NB4 (cell line): ENCODE results near the gene BACH2.

Experiments
- DNase-seq: peaks from one replicate; pipeline ENCODE4 v3.0.0; 2010; ENCODE audit warnings: low read depth
- H3K4me3 ChIP-seq: one replicate; pipeline ENCODE4 v1.5.1; 2011; ENCODE audit warnings: mild to moderate bottlenecking, low read depth, low read length, moderate library complexity
- CTCF ChIP-seq: IDR thresholded peaks from one replicate; pipeline ENCODE4 v1.5.1; 2012; ENCODE audit warnings: low read depth, low read length
- MAX ChIP-seq: IDR thresholded peaks from 2 replicates; pipeline ENCODE4 v1.6.1; 2011; ENCODE audit warnings: low read depth, low read length
- MYC ChIP-seq: IDR thresholded peaks from 2 replicates; pipeline ENCODE4 v1.6.1; 2011; ENCODE audit warnings: low read depth, low read length
- POLR2A ChIP-seq: IDR thresholded peaks from 2 replicates; pipeline ENCODE4 v1.6.1; 2011; ENCODE audit warnings: mild to moderate bottlenecking; ENCODE audit not compliant: insufficient read length; ENCODE audit errors: extremely low read depth

Gene BACH2

GRCh38 chr6:90126181-90126580 lies 170.5 kb downstream of the BACH2 start:
- DNase-seq, result no peak
- TF ChIP-seq MYC, result no peak
- TF ChIP-seq MAX, result no peak
- no peak for TF ChIP-seq POLR2A
- no peak for TF ChIP-seq CTCF

GRCh38 chr6:90124874-90125510 lies 171.7 kb downstream of the BACH2 start:
- no peak overlapping the region for H3K4me3 ChIP-seq
- no peak for DNase-seq
- TF ChIP-seq MYC (no peak), POLR2A (no peak), CTCF (no peak), MAX (no peak)

More at GRCh38 chr6:90126181-90126580, 170.5 kb downstream of the BACH2 start:
- H3K4me3 ChIP-seq, result no peak overlapping the region

GRCh38 chr6:90123831-90124230 lies 172.8 kb downstream of the BACH2 start:
- DNase-seq, result peak; percentile 25
- no peak for TF ChIP-seq CTCF
- no peak for TF ChIP-seq MYC
- TF ChIP-seq POLR2A, result no peak
- TF ChIP-seq MAX, result no peak
- no peak overlapping the region for H3K4me3 ChIP-seq

GRCh38 chr6:90121982-90122381 lies 174.7 kb downstream of the BACH2 start:
- H3K4me3 ChIP-seq, result no peak overlapping the region
- no peak for TF ChIP-seq MYC
- DNase-seq, result no peak

GRCh38 chr6:90120327-90120726 lies 176.3 kb downstream of the BACH2 start:
- DNase-seq, result no peak
- no peak overlapping the region for H3K4me3 ChIP-seq
- no peak for TF ChIP-seq CTCF
- TF ChIP-seq MYC, result no peak
- no peak for TF ChIP-seq POLR2A
- no peak for TF ChIP-seq MAX

GRCh38 chr6:90119618-90120017 lies 177.0 kb downstream of the BACH2 start:
- H3K4me3 ChIP-seq, result no peak overlapping the region
- TF ChIP-seq POLR2A, result no peak
- no peak for TF ChIP-seq MAX
- no peak for TF ChIP-seq MYC
- no peak for TF ChIP-seq CTCF
- DNase-seq, result no peak
